Measurements from ENCODE around the gene POLL.

The POLL gene

DNA sequence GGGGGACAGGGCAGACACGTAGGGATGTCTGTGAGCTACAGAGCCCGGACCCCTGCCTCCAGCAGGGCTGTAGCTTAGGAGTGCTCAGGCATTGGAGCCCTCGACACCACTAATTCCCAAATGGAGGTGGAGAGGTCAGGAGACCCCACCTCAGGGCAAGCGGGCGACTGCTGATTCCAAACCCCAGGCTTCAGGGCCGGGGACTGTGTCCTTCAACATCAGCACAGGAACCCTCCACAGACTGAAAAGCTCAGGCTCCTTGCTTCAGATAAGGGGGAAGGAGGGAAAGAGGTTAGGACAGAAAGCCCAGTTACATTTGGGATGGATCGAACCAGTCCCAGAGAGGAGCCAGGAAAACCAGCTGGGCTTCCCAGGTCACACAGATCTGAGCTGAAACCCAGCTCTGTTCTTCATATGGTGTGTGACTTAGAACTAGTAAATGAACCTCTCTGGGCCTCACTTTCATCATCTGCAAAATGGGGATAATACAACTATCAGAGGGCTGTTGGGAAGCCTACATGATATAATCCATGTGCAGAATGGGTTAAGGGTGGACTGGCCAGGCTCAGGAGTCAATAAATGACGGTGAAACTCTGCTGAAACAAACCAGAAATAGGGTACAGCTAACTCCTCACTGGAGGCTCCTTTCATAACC is 16.7 kb downstream of the POLL start:
- Histone ChIP-seq H3K36me3 (replicated peaks in 1 of 2; ENCODE audit: control insufficient read depth in 2 of 2, insufficient read depth in 2 of 2, low read length in 2 of 2) (no peaks in the 10 kb centered on the region), H3K27me3 (ENCODE audit: control insufficient read depth in 3 of 3, insufficient read depth in 3 of 3, low read depth in 1 of 3, low read length in 3 of 3) (peaks cover 0 to 59% (median 43%) of the 10 kb centered on the region in 3 experiments), H2BK12ac (ENCODE audit: low read length) (no peak overlapping the region), H2BK120ac (ENCODE audit: low read depth, low read length) (no peak overlapping the region), H3K18ac (ENCODE audit: low read length) (no peak overlapping the region), H4K91ac (ENCODE audit: low read depth, low read length, poor library complexity) (no peak overlapping the region), H2AK5ac (ENCODE audit: low read depth, low read length) (peak overlapping the region; percentile 4), H3K27ac (replicated peaks; ENCODE audit: low read length) (no peak overlapping the region), H3K9ac (ENCODE audit: low read depth, low read length, poor library complexity) (no peak overlapping the region), H2AFZ (ENCODE audit: low read length) (no peak overlapping the region), H3K14ac (ENCODE audit: low read length) (no peak overlapping the region), H2BK15ac (ENCODE audit: low read length) (no peak overlapping the region), H3K4me3 (ENCODE audit: low read length in 2 of 2) (no peak overlapping the region), H3K79me1 (ENCODE audit: low read depth, low read length) (no peaks in the 10 kb centered on the region), H4K8ac (ENCODE audit: low read depth, low read length) (no peak overlapping the region), H3K4me1 (ENCODE audit: control insufficient read depth in 2 of 2, insufficient read depth in 1 of 2, low read depth in 1 of 2, low read length in 2 of 2) (peaks cover 8 to 16% of the 10 kb centered on the region in 2 donors), H3K4ac (ENCODE audit: low read length) (no peak overlapping the region), H3K4me2 (ENCODE audit: insufficient read depth, low read length, poor library complexity, severe bottlenecking) (no peak overlapping the region), H3K23ac (ENCODE audit: low read depth, low read length, poor library complexity) (peak overlapping the region; percentile 8), H2BK5ac (ENCODE audit: low read length) (no peak overlapping the region), H3K9me3 (replicated peaks in 1 of 2; ENCODE audit: control insufficient read depth in 2 of 2, insufficient read depth in 1 of 2, low read depth in 1 of 2, low read length in 2 of 2) (peaks cover 3 to 7% of the 10 kb centered on the region in 2 donors)
- WGBS, 2 donors (ENCODE audit: extremely low coverage in 2 of 2, insufficient read length in 2 of 2, insufficient replicate concordance in 1 of 2) = no CpG with 5 or more reads among the region's 8 CpGs
- DNase-seq (ENCODE audit: low spot score) = no peak

- no peak for DNase-seq (ENCODE audit: low spot score)
- Histone ChIP-seq H3K79me1 (ENCODE audit: low read depth, low read length) (no peaks in the 10 kb centered on the region), H2BK12ac (ENCODE audit: low read length) (no peak overlapping the region), H3K18ac (ENCODE audit: low read length) (peak overlapping the region; percentile 81), H2BK5ac (ENCODE audit: low read length) (peak overlapping the region; percentile 44), H3K4me1 (ENCODE audit: control insufficient read depth in 2 of 2, insufficient read depth in 1 of 2, low read depth in 1 of 2, low read length in 2 of 2) (peaks cover 8 to 18% of the 10 kb centered on the region in 2 donors), H3K9me3 (replicated peaks in 1 of 2; ENCODE audit: control insufficient read depth in 2 of 2, insufficient read depth in 1 of 2, low read depth in 1 of 2, low read length in 2 of 2) (peaks cover 3 to 7% of the 10 kb centered on the region in 2 donors), H2AK5ac (ENCODE audit: low read depth, low read length) (peak overlapping the region; percentile 4), H2AFZ (ENCODE audit: low read length) (peak overlapping the region; percentile 90), H2BK15ac (ENCODE audit: low read length) (peak overlapping the region; percentile 7), H3K4me3 (ENCODE audit: low read length in 2 of 2) (peak overlapping the region; percentile 35 to 70), H3K14ac (ENCODE audit: low read length) (no peak overlapping the region), H3K23ac (ENCODE audit: low read depth, low read length, poor library complexity) (peak overlapping the region; percentile 8), H4K91ac (ENCODE audit: low read depth, low read length, poor library complexity) (no peak overlapping the region), H3K36me3 (replicated peaks in 1 of 2; ENCODE audit: control insufficient read depth in 2 of 2, insufficient read depth in 2 of 2, low read length in 2 of 2) (no peaks in the 10 kb centered on the region), H3K27ac (replicated peaks; ENCODE audit: low read length) (no peak overlapping the region), H3K9ac (ENCODE audit: low read depth, low read length, poor library complexity) (peak overlapping the region; percentile 32), H3K4ac (ENCODE audit: low read length) (no peak overlapping the region), H3K27me3 (ENCODE audit: control insufficient read depth in 3 of 3, insufficient read depth in 3 of 3, low read depth in 1 of 3, low read length in 3 of 3) (peaks cover 0 to 67% (median 49%) of the 10 kb centered on the region in 3 experiments), H3K4me2 (ENCODE audit: insufficient read depth, low read length, poor library complexity, severe bottlenecking) (peak overlapping the region; percentile 87), H4K8ac (ENCODE audit: low read depth, low read length) (no peak overlapping the region), H2BK120ac (ENCODE audit: low read depth, low read length) (no peak overlapping the region)
- WGBS, 2 donors (ENCODE audit: extremely low coverage in 2 of 2, insufficient read length in 2 of 2, insufficient replicate concordance in 1 of 2) = no CpG with 5 or more reads among the region's 37 CpGs
Measured at GRCh38 chr10:101570428-101571270, 17.4 kb downstream of the POLL start.

GRCh38 chr10:101569622-101570427 is 18.2 kb downstream of the POLL start:
- Histone ChIP-seq H3K27me3 (ENCODE audit: control insufficient read depth in 3 of 3, insufficient read depth in 3 of 3, low read depth in 1 of 3, low read length in 3 of 3) (peaks cover 0 to 75% (median 49%) of the 10 kb centered on the region in 3 experiments), H2BK120ac (ENCODE audit: low read depth, low read length) (no peak overlapping the region), H3K4ac (ENCODE audit: low read length) (peak overlapping the region; percentile 28), H3K36me3 (replicated peaks in 1 of 2; ENCODE audit: control insufficient read depth in 2 of 2, insufficient read depth in 2 of 2, low read length in 2 of 2) (no peaks in the 10 kb centered on the region), H2AFZ (ENCODE audit: low read length) (peak overlapping the region; percentile 90), H3K9ac (ENCODE audit: low read depth, low read length, poor library complexity) (peak overlapping the region; percentile 85), H3K79me1 (ENCODE audit: low read depth, low read length) (no peaks in the 10 kb centered on the region), H4K91ac (ENCODE audit: low read depth, low read length, poor library complexity) (no peak overlapping the region), H3K27ac (replicated peaks; ENCODE audit: low read length) (no peak overlapping the region), H3K4me2 (ENCODE audit: insufficient read depth, low read length, poor library complexity, severe bottlenecking) (peak overlapping the region; percentile 87), H2BK12ac (ENCODE audit: low read length) (no peak overlapping the region), H3K14ac (ENCODE audit: low read length) (no peak overlapping the region), H2BK15ac (ENCODE audit: low read length) (no peak overlapping the region), H3K18ac (ENCODE audit: low read length) (peak overlapping the region; percentile 90), H3K9me3 (replicated peaks in 1 of 2; ENCODE audit: control insufficient read depth in 2 of 2, insufficient read depth in 1 of 2, low read depth in 1 of 2, low read length in 2 of 2) (peaks cover 3 to 7% of the 10 kb centered on the region in 2 donors), H3K4me3 (ENCODE audit: low read length in 2 of 2) (peak overlapping the region; percentile 35 to 81), H2BK5ac (ENCODE audit: low read length) (no peak overlapping the region), H2AK5ac (ENCODE audit: low read depth, low read length) (no peak overlapping the region), H3K23ac (ENCODE audit: low read depth, low read length, poor library complexity) (peak overlapping the region; percentile 45), H4K8ac (ENCODE audit: low read depth, low read length) (no peak overlapping the region), H3K4me1 (ENCODE audit: control insufficient read depth in 2 of 2, insufficient read depth in 1 of 2, low read depth in 1 of 2, low read length in 2 of 2) (peaks cover 8 to 18% of the 10 kb centered on the region in 2 donors)
- no CpG with 5 or more reads among the region's 56 CpGs for WGBS, 2 donors (ENCODE audit: extremely low coverage in 2 of 2, insufficient read length in 2 of 2, insufficient replicate concordance in 1 of 2)
- DNase-seq (ENCODE audit: low spot score) = peak; percentile 77
